NAMALWA (cell line): ENCODE measurements around the gene VAV3.
"Not testable (repeated sequence)": the region's sequence is repeated elsewhere in the genome, so short reads cannot be mapped to it uniquely, and the experiment has no call there.

Source experiments
- DNase-seq: peaks from one replicate; pipeline ENCODE4 v3.0.0-alpha.2; 2015; ENCODE audit warnings: low spot score

The VAV3 gene

GRCh38 chr1:107739651-107740050 is 225.3 kb downstream of the VAV3 start:
- no peak for DNase-seq

GRCh38 chr1:107739201-107739600 is 225.8 kb downstream of the VAV3 start:
- peak; percentile 35 for DNase-seq

GRCh38 chr1:107733401-107733800 is 231.6 kb downstream of the VAV3 start:
- not testable (repeated sequence) for DNase-seq

DNA sequence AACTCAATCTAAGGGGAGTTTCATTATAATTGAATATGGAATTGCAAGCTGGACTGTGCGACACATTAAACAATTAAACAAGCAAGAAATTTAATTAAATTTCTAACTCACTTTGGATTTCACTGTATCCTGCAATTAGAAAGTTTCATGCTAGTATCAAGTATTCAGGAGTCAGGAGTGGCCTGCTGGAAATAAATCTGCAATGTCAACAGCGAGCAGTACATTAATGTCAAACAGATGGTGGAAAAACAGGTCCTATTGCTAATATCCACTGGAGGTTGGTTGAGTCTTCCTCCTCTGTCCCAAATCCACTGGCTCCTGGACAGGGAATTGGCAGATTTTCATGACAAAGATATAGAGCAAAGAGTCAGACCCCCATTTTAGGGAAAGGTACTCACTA is 237.1 kb downstream of the VAV3 start:
- no peak for DNase-seq

DNA sequence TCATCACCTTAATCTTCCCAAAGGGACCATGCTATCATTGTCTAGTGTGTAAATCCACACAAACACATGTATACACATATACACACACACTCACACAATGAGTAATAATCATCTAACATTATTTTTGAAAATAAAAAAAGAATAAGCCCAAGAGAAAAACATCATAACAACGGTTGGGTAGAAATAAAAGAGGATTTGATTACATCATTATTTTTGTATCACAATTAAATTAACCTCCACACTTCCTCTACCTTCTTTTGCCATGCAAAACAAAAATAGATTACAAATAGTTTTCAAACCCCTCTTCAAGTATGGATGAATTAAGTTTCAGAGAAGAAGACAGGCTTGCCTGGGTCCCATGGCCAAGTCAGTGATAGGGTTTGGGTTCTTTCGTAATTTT is 238.1 kb downstream of the VAV3 start:
- no peak for DNase-seq

- DNase-seq, result no peak
These were observed 240.3 kb downstream of the VAV3 start for GRCh38 chr1:107724648-107725047.

GRCh38 chr1:107720210-107720609 is 244.8 kb downstream of the VAV3 start:
- not testable (repeated sequence) for DNase-seq

- no peak for DNase-seq
These were observed 255.0 kb downstream of the VAV3 start for GRCh38 chr1:107710005-107710404.

DNA sequence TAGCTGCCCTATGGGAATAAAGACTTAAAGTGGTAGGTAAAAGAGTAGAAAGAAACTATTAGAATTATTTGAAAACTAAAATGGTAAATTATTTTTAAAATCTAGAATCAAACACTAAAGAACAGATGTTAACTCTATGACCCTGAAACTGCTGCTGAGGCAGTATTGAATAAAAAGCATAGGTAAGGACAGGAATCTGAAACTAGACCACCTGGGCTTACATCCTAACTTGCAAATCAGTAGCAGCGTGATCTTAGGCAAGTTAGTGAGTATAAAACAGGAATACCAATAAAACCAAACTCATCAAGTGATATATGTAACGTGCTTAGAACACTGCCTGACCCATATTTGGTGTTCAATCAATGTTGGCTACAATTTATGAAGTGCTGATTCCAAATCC is 257.9 kb downstream of the VAV3 start:
- no peak for DNase-seq

- no peak for DNase-seq
These were observed 258.8 kb downstream of the VAV3 start for GRCh38 chr1:107706182-107706581.

- no peak for DNase-seq
These were observed 260.1 kb downstream of the VAV3 start for GRCh38 chr1:107704911-107705310.

- no peak for DNase-seq
These were observed 261.9 kb downstream of the VAV3 start for GRCh38 chr1:107702946-107703571.

DNA sequence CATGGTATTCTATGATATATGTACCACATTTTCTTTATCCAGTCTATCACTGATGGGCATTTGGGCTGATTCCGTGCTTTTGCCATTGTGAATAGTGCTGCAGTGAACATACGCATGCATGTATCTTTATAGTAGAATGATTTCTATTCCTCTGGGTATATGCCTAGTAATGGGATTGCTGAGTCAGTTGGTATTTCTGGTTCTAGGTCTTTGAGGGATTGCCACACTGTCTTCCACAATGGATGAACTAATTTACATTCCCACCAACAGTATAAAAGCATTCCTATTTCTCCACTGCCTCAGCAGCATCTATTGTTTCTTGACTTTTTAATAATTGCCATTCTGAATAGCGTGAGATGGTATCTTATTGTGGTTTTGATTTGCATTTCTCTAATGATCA is 264.3 kb downstream of the VAV3 start:
- not testable (repeated sequence) for DNase-seq

- DNase-seq, result no peak
These were observed 266.8 kb downstream of the VAV3 start for GRCh38 chr1:107698161-107698560.

DNA sequence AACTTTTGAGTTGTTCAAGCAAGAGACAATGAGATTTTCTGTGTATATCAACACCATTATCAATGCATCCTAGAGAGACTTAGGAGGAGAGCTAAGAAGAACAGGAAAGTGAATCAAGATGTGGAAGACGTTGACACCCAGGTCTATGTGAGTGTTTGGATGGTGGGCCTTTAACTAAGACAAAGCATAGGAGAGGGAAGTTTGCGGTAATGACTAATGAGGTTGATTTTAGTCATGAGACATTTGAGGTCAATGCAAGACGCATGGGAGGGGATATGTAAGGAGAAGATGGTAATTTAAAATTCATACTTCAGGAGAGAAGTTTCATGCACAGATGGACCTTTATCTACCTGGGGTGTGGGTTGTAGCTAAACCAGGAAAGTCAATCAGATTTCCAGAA is 269.6 kb downstream of the VAV3 start:
- no peak for DNase-seq

DNA sequence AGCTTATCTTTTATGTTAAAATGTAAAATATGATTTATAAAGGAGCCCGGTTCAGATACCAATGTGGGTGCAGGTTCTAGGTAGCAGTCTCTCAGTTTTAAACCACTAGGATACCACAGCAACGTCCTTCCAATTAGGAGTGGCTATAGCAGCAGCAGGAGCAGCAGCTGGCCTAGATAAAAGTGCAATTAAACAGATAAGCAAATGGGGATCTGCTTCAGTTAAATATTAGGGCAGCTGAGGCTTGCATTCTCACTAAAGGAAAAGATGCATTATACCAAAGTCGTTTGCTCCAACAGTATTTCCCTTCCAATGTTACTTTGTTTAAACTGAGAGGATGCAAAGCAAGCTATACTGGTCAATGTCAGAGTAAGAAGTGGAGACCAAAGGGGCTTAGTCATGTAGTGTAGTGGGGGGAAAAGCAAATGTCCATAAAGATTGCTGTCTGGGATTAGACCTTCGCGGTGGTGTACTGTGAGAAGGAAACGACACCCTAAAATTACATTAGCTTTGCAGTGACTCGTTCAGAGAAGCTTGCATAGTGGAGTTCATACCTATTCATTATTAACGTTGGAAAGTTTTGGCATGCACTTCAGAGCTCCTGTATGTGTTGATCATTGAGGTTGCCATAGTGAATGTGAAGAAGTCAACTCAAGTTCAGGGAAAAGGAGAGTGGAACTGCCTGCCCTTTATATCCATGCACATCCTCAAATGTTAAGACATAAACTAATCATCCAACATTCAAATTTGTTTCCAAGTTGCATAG is 272.2 kb downstream of the VAV3 start:
- no peak for DNase-seq

- no peak for DNase-seq
These were observed 273.4 kb downstream of the VAV3 start for GRCh38 chr1:107691540-107691939.

- no peak for DNase-seq
These were observed 274.5 kb downstream of the VAV3 start for GRCh38 chr1:107690491-107690890.

DNA sequence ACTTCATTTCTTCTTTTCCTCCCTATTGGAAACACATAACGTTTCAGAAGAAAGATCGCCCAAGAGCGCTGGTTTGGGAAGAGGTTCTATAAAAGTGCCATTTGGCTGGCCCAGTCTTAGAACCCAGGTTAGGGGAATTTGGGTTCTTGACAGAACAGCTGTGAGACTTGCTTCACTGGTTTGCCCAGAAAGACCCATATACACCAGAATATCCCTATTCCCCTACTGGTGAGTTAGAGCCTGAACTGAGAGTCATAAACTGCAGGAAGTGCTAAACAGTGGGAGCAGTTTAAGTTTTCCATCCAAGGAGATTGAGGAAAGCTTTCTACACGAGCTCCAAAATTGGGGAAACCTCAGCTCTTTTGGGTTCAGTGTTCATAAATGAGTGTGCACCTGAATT is 275.2 kb downstream of the VAV3 start:
- no peak for DNase-seq

GRCh38 chr1:107689159-107689558 is 275.8 kb downstream of the VAV3 start:
- no peak for DNase-seq

GRCh38 chr1:107687849-107688753 is 276.9 kb downstream of the VAV3 start:
- no peak for DNase-seq

DNA sequence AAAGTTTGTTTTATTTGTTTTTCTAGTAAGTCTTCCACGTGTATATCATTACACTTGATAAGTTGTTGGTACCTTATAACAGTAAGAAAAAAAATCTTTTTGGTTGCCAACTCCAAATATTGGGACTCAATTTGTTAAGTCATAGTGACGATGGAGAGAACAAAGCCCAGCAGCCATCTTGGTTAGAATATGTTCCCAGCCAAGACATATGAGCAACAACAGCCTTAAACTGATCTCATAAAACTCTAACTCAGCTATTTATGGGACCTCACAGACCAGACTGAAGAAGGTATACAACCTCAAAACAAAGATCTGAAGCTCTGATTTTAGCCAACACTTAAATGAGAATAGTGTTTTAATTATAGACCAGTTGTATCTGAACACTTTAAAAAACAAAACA is 281.3 kb downstream of the VAV3 start:
- no peak for DNase-seq

- no peak for DNase-seq
These were observed 281.8 kb downstream of the VAV3 start for GRCh38 chr1:107683191-107683657.
